ENCODE data around the gene C2CD5. TPM values are rescaled to one million over a fixed set of nuclear protein-coding genes. Genes with fewer than 3 reads are reported as not detected.

C2CD5 gene
- total and polyA plus RNA-seq, 2 of the 13 experiments (the other 11 are each of a cell fraction or from before 2014, with no cell fraction given): 12.6 to 14.6 TPM

DNA sequence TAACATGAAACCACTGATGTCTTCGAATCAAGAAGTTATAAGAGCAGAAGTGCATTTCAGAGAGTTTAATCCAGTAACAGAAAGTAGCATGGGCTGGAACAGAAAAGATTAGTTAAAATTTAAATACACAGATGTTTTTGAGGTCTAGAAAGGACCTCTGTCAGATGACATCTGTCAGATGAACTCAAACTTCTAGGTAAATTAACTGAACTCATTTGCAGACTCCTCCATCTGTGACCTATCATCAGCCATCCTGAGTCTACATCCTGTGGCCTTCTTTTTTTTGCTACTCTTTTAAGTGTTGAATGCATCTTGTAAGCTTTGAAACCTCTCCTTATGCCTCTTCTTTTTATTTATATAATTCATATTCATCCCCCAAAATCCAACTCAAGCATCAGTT lies 53.3 kb downstream of the C2CD5 start (continued):
- TF ChIP-seq LCORL (IDR thresholded peaks at IDR 0.05) (no peak), LCORL (CRISPR knock-in tag; IDR thresholded peaks at IDR 0.05) (no peak)
- TF ChIP-seq, protein P1, sequence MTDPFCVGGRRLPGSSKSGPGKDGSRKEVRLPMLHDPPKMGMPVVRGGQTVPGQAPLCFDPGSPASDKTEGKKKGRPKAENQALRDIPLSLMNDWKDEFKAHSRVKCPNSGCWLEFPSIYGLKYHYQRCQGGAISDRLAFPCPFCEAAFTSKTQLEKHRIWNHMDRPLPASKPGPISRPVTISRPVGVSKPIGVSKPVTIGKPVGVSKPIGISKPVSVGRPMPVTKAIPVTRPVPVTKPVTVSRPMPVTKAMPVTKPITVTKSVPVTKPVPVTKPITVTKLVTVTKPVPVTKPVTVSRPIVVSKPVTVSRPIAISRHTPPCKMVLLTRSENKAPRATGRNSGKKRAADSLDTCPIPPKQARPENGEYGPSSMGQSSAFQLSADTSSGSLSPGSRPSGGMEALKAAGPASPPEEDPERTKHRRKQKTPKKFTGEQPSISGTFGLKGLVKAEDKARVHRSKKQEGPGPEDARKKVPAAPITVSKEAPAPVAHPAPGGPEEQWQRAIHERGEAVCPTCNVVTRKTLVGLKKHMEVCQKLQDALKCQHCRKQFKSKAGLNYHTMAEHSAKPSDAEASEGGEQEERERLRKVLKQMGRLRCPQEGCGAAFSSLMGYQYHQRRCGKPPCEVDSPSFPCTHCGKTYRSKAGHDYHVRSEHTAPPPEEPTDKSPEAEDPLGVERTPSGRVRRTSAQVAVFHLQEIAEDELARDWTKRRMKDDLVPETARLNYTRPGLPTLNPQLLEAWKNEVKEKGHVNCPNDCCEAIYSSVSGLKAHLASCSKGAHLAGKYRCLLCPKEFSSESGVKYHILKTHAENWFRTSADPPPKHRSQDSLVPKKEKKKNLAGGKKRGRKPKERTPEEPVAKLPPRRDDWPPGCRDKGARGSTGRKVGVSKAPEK (CRISPR knock-in tag; IDR thresholded peaks at IDR 0.05; ENCODE audit: borderline replicate concordance): no peak

DNA sequence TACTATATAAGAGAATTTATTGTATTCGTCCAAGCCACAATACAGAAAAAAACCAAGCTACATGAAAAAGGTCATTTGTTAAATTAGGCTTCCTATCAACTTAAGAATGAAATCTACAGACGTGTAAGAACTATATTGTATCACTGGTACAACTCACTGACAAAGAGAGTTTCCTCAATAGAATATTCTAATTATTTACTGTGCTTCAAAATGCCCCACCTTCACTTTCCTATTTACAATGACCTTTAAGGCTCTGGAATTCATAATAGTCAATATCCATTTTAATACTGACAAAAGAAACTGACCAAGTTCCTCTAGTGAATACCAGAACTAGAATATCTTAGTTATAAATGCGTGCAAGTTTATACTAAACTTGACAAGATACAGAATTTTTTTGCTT lies 55.9 kb downstream of the C2CD5 start:
- intact Hi-C loops (cut with micrococcal nuclease; ENCODE audit: unreplicated experiment): no loop called here
- WGBS (ENCODE audit: low lambda C conversion rate): 93% methylated on average over 3 of the region's 3 CpGs
- H3K79me2 ChIP-seq (ENCODE audit: insufficient read depth, low read length): no peaks in the 10 kb centered on the region
- DNase-seq (ENCODE audit: low spot score): no peak
- no peaks in the 10 kb centered on the region for H3K9me3 ChIP-seq (ENCODE audit: low read length)
- no TSS peak for BruUV-seq (replicated peaks)
- in situ Hi-C loops (cut with HindIII; ENCODE audit: extremely low pct_ligation_motif_present, low pct_unique_long_range_greater_than_20kb): no loop called here
- no peak for ATAC-seq
- H3K36me3 ChIP-seq (replicated peaks in 1 of 2; ENCODE audit: control insufficient read depth in 1 of 2, insufficient read depth in 2 of 2, low read length in 2 of 2): peaks cover 2 to 9% of the 10 kb centered on the region in 2 experiments; a peak in 3 of 5 replicates
- FAIRE-seq: no peak
- no peak overlapping the region for H3K4me2 ChIP-seq (ENCODE audit: low read depth, low read length)
- no peak overlapping the region for H3K4me3 ChIP-seq (replicated peaks in 1 of 3; ENCODE audit: insufficient read depth in 1 of 3, low read depth in 2 of 3, low read length in 3 of 3)
- H3K27me3 ChIP-seq (ENCODE audit: control insufficient read depth in 1 of 2, insufficient read depth in 2 of 2, low read length in 2 of 2): no peaks in the 10 kb centered on the region
- H2AFZ ChIP-seq (ENCODE audit: low read length): no peak overlapping the region
- no peak overlapping the region for H3K9ac ChIP-seq (ENCODE audit: insufficient read depth, low read depth, low read length)
- no peaks in the 10 kb centered on the region for H4K20me1 ChIP-seq (ENCODE audit: insufficient read depth, low read length)
- H3K27ac ChIP-seq (ENCODE audit: extremely low read length, insufficient read depth, low read length): no peak overlapping the region
- H3K4me1 ChIP-seq (ENCODE audit: insufficient read depth, low read length): peaks cover 16% of the 10 kb centered on the region
- ChIA-PET CTCF (ENCODE audit: low intra/inter-chr PET ratio, low total read pairs) (no interaction called here), POLR2A (no interaction called here)
- TF ChIP-seq ETV5 (CRISPR knock-in tag; IDR thresholded peaks at IDR 0.05; ENCODE audit: borderline replicate concordance) (no peak), ZNF3 (CRISPR knock-in tag; IDR thresholded peaks at IDR 0.05) (no peak), GTF2F1 (IDR thresholded peaks at IDR 0.05; ENCODE audit: low read length) (no peak), TSC22D2 (CRISPR knock-in tag; IDR thresholded peaks at IDR 0.05; ENCODE audit: borderline replicate concordance) (no peak), ZFP82 (CRISPR knock-in tag; IDR thresholded peaks at IDR 0.05; ENCODE audit: borderline replicate concordance) (no peak), GATAD1 (CRISPR knock-in tag; IDR thresholded peaks at IDR 0.05) (no peak), ELF4 (CRISPR knock-in tag; IDR thresholded peaks at IDR 0.05; ENCODE audit: borderline replicate concordance) (no peak), KAT8 (CRISPR knock-in tag; IDR thresholded peaks at IDR 0.05) (no peak), ZBTB7B (CRISPR knock-in tag; IDR thresholded peaks at IDR 0.05) (no peak), ZNF510 (CRISPR knock-in tag; IDR thresholded peaks at IDR 0.05; ENCODE audit: low read depth) (no peak), IRX3 (CRISPR knock-in tag; IDR thresholded peaks at IDR 0.05; ENCODE audit: borderline replicate concordance, low read depth) (no peak)
- TF ChIP-seq, protein P2, sequence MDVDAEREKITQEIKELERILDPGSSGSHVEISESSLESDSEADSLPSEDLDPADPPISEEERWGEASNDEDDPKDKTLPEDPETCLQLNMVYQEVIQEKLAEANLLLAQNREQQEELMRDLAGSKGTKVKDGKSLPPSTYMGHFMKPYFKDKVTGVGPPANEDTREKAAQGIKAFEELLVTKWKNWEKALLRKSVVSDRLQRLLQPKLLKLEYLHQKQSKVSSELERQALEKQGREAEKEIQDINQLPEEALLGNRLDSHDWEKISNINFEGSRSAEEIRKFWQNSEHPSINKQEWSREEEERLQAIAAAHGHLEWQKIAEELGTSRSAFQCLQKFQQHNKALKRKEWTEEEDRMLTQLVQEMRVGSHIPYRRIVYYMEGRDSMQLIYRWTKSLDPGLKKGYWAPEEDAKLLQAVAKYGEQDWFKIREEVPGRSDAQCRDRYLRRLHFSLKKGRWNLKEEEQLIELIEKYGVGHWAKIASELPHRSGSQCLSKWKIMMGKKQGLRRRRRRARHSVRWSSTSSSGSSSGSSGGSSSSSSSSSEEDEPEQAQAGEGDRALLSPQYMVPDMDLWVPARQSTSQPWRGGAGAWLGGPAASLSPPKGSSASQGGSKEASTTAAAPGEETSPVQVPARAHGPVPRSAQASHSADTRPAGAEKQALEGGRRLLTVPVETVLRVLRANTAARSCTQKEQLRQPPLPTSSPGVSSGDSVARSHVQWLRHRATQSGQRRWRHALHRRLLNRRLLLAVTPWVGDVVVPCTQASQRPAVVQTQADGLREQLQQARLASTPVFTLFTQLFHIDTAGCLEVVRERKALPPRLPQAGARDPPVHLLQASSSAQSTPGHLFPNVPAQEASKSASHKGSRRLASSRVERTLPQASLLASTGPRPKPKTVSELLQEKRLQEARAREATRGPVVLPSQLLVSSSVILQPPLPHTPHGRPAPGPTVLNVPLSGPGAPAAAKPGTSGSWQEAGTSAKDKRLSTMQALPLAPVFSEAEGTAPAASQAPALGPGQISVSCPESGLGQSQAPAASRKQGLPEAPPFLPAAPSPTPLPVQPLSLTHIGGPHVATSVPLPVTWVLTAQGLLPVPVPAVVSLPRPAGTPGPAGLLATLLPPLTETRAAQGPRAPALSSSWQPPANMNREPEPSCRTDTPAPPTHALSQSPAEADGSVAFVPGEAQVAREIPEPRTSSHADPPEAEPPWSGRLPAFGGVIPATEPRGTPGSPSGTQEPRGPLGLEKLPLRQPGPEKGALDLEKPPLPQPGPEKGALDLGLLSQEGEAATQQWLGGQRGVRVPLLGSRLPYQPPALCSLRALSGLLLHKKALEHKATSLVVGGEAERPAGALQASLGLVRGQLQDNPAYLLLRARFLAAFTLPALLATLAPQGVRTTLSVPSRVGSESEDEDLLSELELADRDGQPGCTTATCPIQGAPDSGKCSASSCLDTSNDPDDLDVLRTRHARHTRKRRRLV (CRISPR knock-in tag; IDR thresholded peaks at IDR 0.05): no peak
- TF ChIP-seq, protein P3, sequence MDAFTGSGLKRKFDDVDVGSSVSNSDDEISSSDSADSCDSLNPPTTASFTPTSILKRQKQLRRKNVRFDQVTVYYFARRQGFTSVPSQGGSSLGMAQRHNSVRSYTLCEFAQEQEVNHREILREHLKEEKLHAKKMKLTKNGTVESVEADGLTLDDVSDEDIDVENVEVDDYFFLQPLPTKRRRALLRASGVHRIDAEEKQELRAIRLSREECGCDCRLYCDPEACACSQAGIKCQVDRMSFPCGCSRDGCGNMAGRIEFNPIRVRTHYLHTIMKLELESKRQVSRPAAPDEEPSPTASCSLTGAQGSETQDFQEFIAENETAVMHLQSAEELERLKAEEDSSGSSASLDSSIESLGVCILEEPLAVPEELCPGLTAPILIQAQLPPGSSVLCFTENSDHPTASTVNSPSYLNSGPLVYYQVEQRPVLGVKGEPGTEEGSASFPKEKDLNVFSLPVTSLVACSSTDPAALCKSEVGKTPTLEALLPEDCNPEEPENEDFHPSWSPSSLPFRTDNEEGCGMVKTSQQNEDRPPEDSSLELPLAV (CRISPR knock-in tag; conservative IDR thresholded peaks at IDR 0.05; ENCODE audit: low read depth): no peak
